Muscle layer of duodenum (tissue), 2 donors: ENCODE results near the gene STMN1.

Experiments used
- H3K27ac ChIP-seq: one replicate; pipeline ENCODE4 v1.7.0; 2013; ENCODE audit warnings: mild to moderate bottlenecking, low read length
- H3K27me3 ChIP-seq: one replicate; pipeline ENCODE4 v1.7.0; 2013; ENCODE audit warnings: low read depth, mild to moderate bottlenecking, control low read depth, low read length
- H3K36me3 ChIP-seq, 2 donors: one replicate each; pipeline ENCODE4 v1.7.0; 2013; ENCODE audit warnings: low read length in 2 of 2, control low read depth in 1 of 2, mild to moderate bottlenecking in 1 of 2; ENCODE audit not compliant: insufficient read depth in 2 of 2, control insufficient read depth in 1 of 2
- H3K4me1 ChIP-seq, 2 donors: one replicate each; pipeline ENCODE4 v1.7.0; 2013; ENCODE audit warnings: low read length in 2 of 2, mild to moderate bottlenecking in 2 of 2, control low read depth in 1 of 2, moderate library complexity in 1 of 2; ENCODE audit not compliant: insufficient read depth in 2 of 2, control insufficient read depth in 1 of 2
- H3K4me3 ChIP-seq, 2 donors: one replicate each; pipeline ENCODE4 v1.7.0; 2013; ENCODE audit warnings: low read length in 2 of 2, low read depth in 1 of 2, mild to moderate bottlenecking in 1 of 2
- H3K9me3 ChIP-seq, 2 donors: one replicate each; pipeline ENCODE4 v1.7.0; 2013; ENCODE audit warnings: low read length in 2 of 2, control low read depth in 1 of 2, mild to moderate bottlenecking in 1 of 2; ENCODE audit not compliant: control insufficient read depth in 1 of 2
- donor health status: healthy.

STMN1 gene

GRCh38 chr1:25917996-25918395 lies 11.8 kb upstream of the STMN1 start:
- H3K27me3 ChIP-seq: no peaks in the 10 kb centered on the region
- no peak overlapping the region for H3K27ac ChIP-seq
- no peak overlapping the region for H3K4me3 ChIP-seq

GRCh38 chr1:25916460-25916859 lies 10.2 kb upstream of the STMN1 start:
- no peak overlapping the region for H3K27ac ChIP-seq
- H3K9me3 ChIP-seq: no peaks in the 10 kb centered on the region
- H3K4me1 ChIP-seq: no peaks in the 10 kb centered on the region
- H3K4me3 ChIP-seq: no peak overlapping the region
- H3K36me3 ChIP-seq: no peaks in the 10 kb centered on the region
- H3K27me3 ChIP-seq: no peaks in the 10 kb centered on the region

More at GRCh38 chr1:25917996-25918395, 11.8 kb upstream of the STMN1 start:
- H3K36me3 ChIP-seq: no peaks in the 10 kb centered on the region
- H3K4me1 ChIP-seq: peaks cover 0 to 8% of the 10 kb centered on the region in 2 donors
- H3K9me3 ChIP-seq: no peaks in the 10 kb centered on the region

- Histone ChIP-seq H3K27me3 (no peaks in the 10 kb centered on the region), H3K4me1 (no peaks in the 10 kb centered on the region), H3K36me3 (no peaks in the 10 kb centered on the region), H3K9me3 (no peaks in the 10 kb centered on the region), H3K27ac (no peak overlapping the region), H3K4me3 (no peak overlapping the region)
These were observed 8.1 kb upstream of the STMN1 start for GRCh38 chr1:25914074-25914995.

GRCh38 chr1:25913206-25913605 lies 7.0 kb upstream of the STMN1 start:
- Histone ChIP-seq H3K4me3 (no peak overlapping the region), H3K4me1 (no peaks in the 10 kb centered on the region), H3K36me3 (no peaks in the 10 kb centered on the region), H3K9me3 (no peaks in the 10 kb centered on the region), H3K27ac (no peak overlapping the region), H3K27me3 (no peaks in the 10 kb centered on the region)

- H3K27ac ChIP-seq: no peak overlapping the region
- H3K36me3 ChIP-seq: no peaks in the 10 kb centered on the region
- H3K4me3 ChIP-seq: no peak overlapping the region
- H3K27me3 ChIP-seq: no peaks in the 10 kb centered on the region
- no peaks in the 10 kb centered on the region for H3K9me3 ChIP-seq
- no peaks in the 10 kb centered on the region for H3K4me1 ChIP-seq
These were observed 6.0 kb upstream of the STMN1 start for GRCh38 chr1:25912076-25912831.

GRCh38 chr1:25911162-25911561 lies 4.9 kb upstream of the STMN1 start:
- Histone ChIP-seq H3K27ac (no peak overlapping the region), H3K9me3 (no peaks in the 10 kb centered on the region), H3K27me3 (no peaks in the 10 kb centered on the region), H3K4me3 (no peak overlapping the region), H3K36me3 (no peaks in the 10 kb centered on the region), H3K4me1 (peaks cover 0 to 8% of the 10 kb centered on the region in 2 donors)

- no peaks in the 10 kb centered on the region for H3K9me3 ChIP-seq
- H3K36me3 ChIP-seq: no peaks in the 10 kb centered on the region
- no peak overlapping the region for H3K4me3 ChIP-seq
- no peaks in the 10 kb centered on the region for H3K27me3 ChIP-seq
- no peak overlapping the region for H3K27ac ChIP-seq
- H3K4me1 ChIP-seq: peaks cover 9 to 18% of the 10 kb centered on the region in 2 donors
These were observed 2.8 kb upstream of the STMN1 start for GRCh38 chr1:25909040-25909439.

GRCh38 chr1:25908161-25908560 lies 1.9 kb upstream of the STMN1 start:
- Histone ChIP-seq H3K36me3 (peaks cover 0 to 2% of the 10 kb centered on the region in 2 donors), H3K27ac (no peak overlapping the region), H3K4me3 (no peak overlapping the region), H3K9me3 (no peaks in the 10 kb centered on the region), H3K27me3 (no peaks in the 10 kb centered on the region), H3K4me1 (peaks cover 9 to 18% of the 10 kb centered on the region in 2 donors)

- H3K27ac ChIP-seq: no peak overlapping the region
- peaks cover 9 to 18% of the 10 kb centered on the region in 2 donors for H3K4me1 ChIP-seq
These were observed 1.4 kb upstream of the STMN1 start for GRCh38 chr1:25907601-25908000.

GRCh38 chr1:25906644-25907300 lies 553 bp upstream of the STMN1 start:
- Histone ChIP-seq H3K4me3 (peak overlapping the region; percentile 48 to 82), H3K9me3 (no peaks in the 10 kb centered on the region), H3K4me1 (peaks cover 9 to 18% of the 10 kb centered on the region in 2 donors), H3K27me3 (no peaks in the 10 kb centered on the region), H3K36me3 (peaks cover 3 to 6% of the 10 kb centered on the region in 2 donors), H3K27ac (no peak overlapping the region)

More at GRCh38 chr1:25907601-25908000, 1.4 kb upstream of the STMN1 start:
- Histone ChIP-seq H3K4me3 (no peak overlapping the region), H3K9me3 (no peaks in the 10 kb centered on the region), H3K27me3 (no peaks in the 10 kb centered on the region), H3K36me3 (peaks cover 1 to 3% of the 10 kb centered on the region in 2 donors)
